ENCODE results near the gene KIFBP.

GRCh38 chr10:69042417-69042816 lies 53.8 kb downstream of the KIFBP start:
- TF ChIP-seq CTCF (IDR thresholded peaks at IDR 0.05 in 2 of 3, conservative IDR thresholded peaks at IDR 0.05 in 1 of 3; ENCODE audit: borderline replicate concordance in 1 of 3, insufficient read depth in 1 of 3, low read depth in 2 of 3, low read length in 2 of 3) (no peak), POLR2A (IDR thresholded peaks at IDR 0.05; ENCODE audit: borderline replicate concordance, extremely low read depth, insufficient read depth, insufficient read length) (no peak), REST (IDR thresholded peaks at IDR 0.05; ENCODE audit: low read depth) (no peak), ZNF274 (IDR thresholded peaks at IDR 0.05; ENCODE audit: low read depth, low read length) (no peak), MAX (IDR thresholded peaks at IDR 0.05) (no peak), SP1 (IDR thresholded peaks at IDR 0.05; ENCODE audit: low read depth) (no peak), CEBPB (IDR thresholded peaks at IDR 0.05; ENCODE audit: low read depth) (no peak), RAD21 (IDR thresholded peaks at IDR 0.05; ENCODE audit: low read depth) (no peak), EZH2phosphoT487 (IDR thresholded peaks at IDR 0.05; ENCODE audit: borderline replicate concordance) (no peak), ATF3 (IDR thresholded peaks at IDR 0.05) (no peak), EZH2 (IDR thresholded peaks at IDR 0.05) (no peak), YY1 (IDR thresholded peaks at IDR 0.05; ENCODE audit: extremely low read depth, insufficient replicate concordance, low read depth, low read length) (no peak), POLR2AphosphoS5 (IDR thresholded peaks at IDR 0.05; ENCODE audit: low read depth, low read length) (no peak), ZFX (IDR thresholded peaks at IDR 0.05) (no peak)
